Activated B cell treated with CpG ODN at 0.5 μM for 24 hours (primary cell): Measurements from ENCODE around the gene CBLIF. TPM values are rescaled to one million over a fixed set of nuclear protein-coding genes. Genes with fewer than 3 reads are reported as not detected.

Experiments
- ATAC-seq: fragments of 200-7000 bp; cut with Tn5 transposase; one replicate; pipeline ENCODE4 v1.10.0; 2021; ENCODE audit warnings: low read depth, mild to moderate bottlenecking, moderate library complexity
- CTCF ChIA-PET: fragments of 350-600 bp; sonication (Branson Sonifier 250); formaldehyde crosslinking; loops from one replicate; lab custom pipeline; 2021; ENCODE audit warnings: antibody characterized with exemption; lab: Charles Lee
- POLR2A ChIA-PET: fragments of 350-600 bp; sonication (Branson Sonifier 250); formaldehyde crosslinking; loops from one replicate; lab custom pipeline; 2021; ENCODE audit warnings: antibody characterized with exemption; lab: Charles Lee
- DNase-seq: peaks from one replicate; pipeline ENCODE4 v3.0.0; 2022
- H3K27ac Mint-ChIP-seq: one replicate; pipeline ENCODE4 v1.8.0; 2020; ENCODE audit warnings: mixed read lengths
- H3K27me3 Mint-ChIP-seq: one replicate; pipeline ENCODE4 v1.8.0; 2021; ENCODE audit warnings: mixed read lengths
- H3K36me3 Mint-ChIP-seq: one replicate; pipeline ENCODE4 v1.8.0; 2021; ENCODE audit warnings: low read depth, mixed read lengths
- H3K4me1 Mint-ChIP-seq: one replicate; pipeline ENCODE4 v1.8.0; 2021; ENCODE audit warnings: mixed read lengths
- H3K4me3 Mint-ChIP-seq: one replicate; pipeline ENCODE4 v1.8.0; 2020; ENCODE audit warnings: mild to moderate bottlenecking, mixed read lengths
- H3K9me3 Mint-ChIP-seq: one replicate; pipeline ENCODE4 v1.8.0; 2020; ENCODE audit warnings: mixed read lengths
- CTCF ChIP-seq: fragments of 200-600 bp; IDR thresholded peaks from one replicate; pipeline ENCODE4 v1.8.0; 2022; ENCODE audit warnings: antibody characterized with exemption, mild to moderate bottlenecking
- intact Hi-C: fragments of 100-400 bp; cut with micrococcal nuclease; formaldehyde crosslinking; loops from one replicate; pipeline ENCODE4 v1.15.1; 2024
- total RNA-seq: library from RNA; stranded (reverse); gene quantifications from 2 replicates; pipeline ENCODE4 v1.2.3, GENCODE V29; 2022

Gene CBLIF
- total RNA-seq, 1 donor from 2014 or later = not detected

GRCh38 chr11:59801981-59802638, 43.2 kb downstream of the CBLIF start:
- no peaks in the 10 kb centered on the region for H3K4me1 Mint-ChIP-seq
- intact Hi-C loops = loop anchor here (1.0 kb wide), 3 partner anchors 48 to 265 kb away; no protein-coding TSS in a partner anchor
- DNase-seq = no peak
- H3K36me3 Mint-ChIP-seq = peaks cover 37% of the 10 kb centered on the region
- no peak overlapping the region for H3K4me3 Mint-ChIP-seq
- ChIA-PET POLR2A (interaction anchor here (0.6 to 1.5 kb wide), 2 partner anchors 48 to 433 kb away, joined by 3 to 13 read pairs; partner anchors contain the start of gene STX3), CTCF (interaction anchor here (0.8 to 6.7 kb wide), 7 partner anchors 9 to 265 kb away, joined by 3 to 112 read pairs (median 3); partner anchors contain the start of gene STX3)
- H3K27ac Mint-ChIP-seq = no peak overlapping the region
- no peak for TF ChIP-seq CTCF
- ATAC-seq = no peak
- no peaks in the 10 kb centered on the region for H3K9me3 Mint-ChIP-seq
- H3K27me3 Mint-ChIP-seq = no peaks in the 10 kb centered on the region

- no peak for ATAC-seq
- no peaks in the 10 kb centered on the region for H3K9me3 Mint-ChIP-seq
- H3K36me3 Mint-ChIP-seq = peaks cover 34% of the 10 kb centered on the region
- H3K4me1 Mint-ChIP-seq = no peaks in the 10 kb centered on the region
- no peak for TF ChIP-seq CTCF
- POLR2A ChIA-PET = interaction anchor here (1.2 to 1.5 kb wide), 3 partner anchors 8 to 132 kb away, joined by 3 to 13 read pairs (median 3); partner anchors contain the start of gene STX3
- DNase-seq = no peak
- intact Hi-C loops = loop anchor here (1.0 kb wide), 1 partner anchor 264 kb away; no protein-coding TSS in a partner anchor
- H3K4me3 Mint-ChIP-seq = no peak overlapping the region
- no peaks in the 10 kb centered on the region for H3K27me3 Mint-ChIP-seq
- no peak overlapping the region for H3K27ac Mint-ChIP-seq
- CTCF ChIA-PET = interaction anchor here (0.8 to 6.7 kb wide), 5 partner anchors 8 to 264 kb away, joined by 3 to 112 read pairs (median 4); partner anchors contain the start of gene STX3
These were observed 44.1 kb downstream of the CBLIF start for GRCh38 chr11:59801160-59801706.

DNA sequence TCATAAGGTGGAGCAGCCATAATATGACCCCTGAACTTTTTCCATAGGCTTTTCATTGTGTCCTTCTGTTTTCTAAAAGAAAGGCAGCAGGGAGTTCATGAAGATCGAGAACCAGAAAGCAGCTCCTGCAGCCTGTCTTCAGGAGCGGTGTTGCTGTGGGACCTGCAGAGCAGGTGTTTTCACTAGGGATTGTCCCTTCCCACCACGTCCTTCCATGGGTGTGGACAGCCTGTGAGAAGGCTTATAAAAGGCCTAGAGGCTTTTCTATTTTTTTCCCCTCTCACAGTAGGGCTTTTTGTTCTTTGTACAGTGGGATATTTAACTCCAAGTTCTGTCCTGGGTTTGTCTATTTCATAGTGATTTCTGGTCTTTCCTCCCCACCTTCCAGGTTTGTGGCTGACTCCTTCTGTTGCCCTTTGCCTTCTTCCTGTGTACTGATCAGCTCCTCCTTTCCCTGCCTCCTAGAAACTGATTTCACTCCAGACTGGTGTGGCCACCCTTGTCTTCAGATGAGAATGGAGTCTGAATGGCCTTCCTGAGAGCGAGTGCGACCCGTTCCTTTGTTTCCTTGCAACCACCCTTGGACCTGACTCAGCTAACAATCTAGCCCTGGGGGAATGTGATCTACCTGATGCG, 44.8 kb downstream of the CBLIF start:
- ChIA-PET CTCF (interaction anchor here (6.7 kb wide), 1 partner anchor 46 kb away, joined by 112 read pairs; the partner anchor contains the start of gene STX3), POLR2A (interaction anchor here (1.0 to 1.3 kb wide), 3 partner anchors 9 to 131 kb away, joined by 3 read pairs; no protein-coding TSS in a partner anchor)
- intact Hi-C loops = loop anchor here (1.0 kb wide), 1 partner anchor 263 kb away; no protein-coding TSS in a partner anchor
- ATAC-seq (no peak), DNase-seq (no peak)
- no peaks in the 10 kb centered on the region for H3K4me1 Mint-ChIP-seq
- no peak overlapping the region for H3K27ac Mint-ChIP-seq
- H3K27me3 Mint-ChIP-seq = no peaks in the 10 kb centered on the region
- H3K36me3 Mint-ChIP-seq = peaks cover 40% of the 10 kb centered on the region
- no peaks in the 10 kb centered on the region for H3K9me3 Mint-ChIP-seq
- no peak for TF ChIP-seq CTCF
- H3K4me3 Mint-ChIP-seq = no peak overlapping the region

- H3K27me3 Mint-ChIP-seq = no peaks in the 10 kb centered on the region
- CTCF ChIA-PET = no interaction called here
- peaks cover 62% of the 10 kb centered on the region for H3K36me3 Mint-ChIP-seq
These were observed 50.9 kb downstream of the CBLIF start for GRCh38 chr11:59794417-59794816.

More at GRCh38 chr11:59794417-59794816, 50.9 kb downstream of the CBLIF start:
- Mint-ChIP-seq H3K9me3 (no peaks in the 10 kb centered on the region), H3K27ac (no peak overlapping the region), H3K4me3 (no peak overlapping the region), H3K4me1 (no peaks in the 10 kb centered on the region)
- ATAC-seq (no peak), DNase-seq (no peak)
- POLR2A ChIA-PET = interaction anchor here (0.6 kb wide), 1 partner anchor 12 kb away, joined by 5 read pairs; no protein-coding TSS in a partner anchor
- intact Hi-C loops = no loop called here
- TF ChIP-seq CTCF = no peak
